Measurements from ENCODE around the gene BDH2. TPM values are rescaled to one million over a fixed set of nuclear protein-coding genes. Genes with fewer than 3 reads are reported as not detected.

Gene BDH2
- total and polyA plus RNA-seq, 2 donors (not counting 3 experiments of a cell fraction or from before 2014, with no cell fraction given), result 29.4 to 40.9 TPM

GRCh38 chr4:103097112-103097511 lies 2.5 kb downstream of the BDH2 start:
- H3K79me2 ChIP-seq (ENCODE audit: control insufficient read depth, insufficient read depth, low read length), result no peaks in the 10 kb centered on the region
- H3K36me3 ChIP-seq (ENCODE audit: control insufficient read depth in 2 of 2, extremely low read depth in 1 of 2, insufficient read depth in 2 of 2, low read length in 2 of 2), result peaks cover 0 to 2% of the 10 kb centered on the region in 2 experiments
- no peak overlapping the region for H3K27ac ChIP-seq (ENCODE audit: insufficient read depth, low read depth, low read length)
- CTCF ChIA-PET, result no interaction called here
- intact Hi-C loops (cut with micrococcal nuclease) (loop anchor here (5.0 to 10.0 kb wide), 2 partner anchors 295 to 838 kb away; no protein-coding TSS in a partner anchor), dilution Hi-C loops (cut with MboI; ENCODE audit: extremely low pct_ligation_motif_present, low sequenced_read_pairs) (no loop called here)
- POLR2A ChIA-PET, result no interaction called here
- H3K9ac ChIP-seq (replicated peaks; ENCODE audit: extremely low read depth, insufficient read depth, low read length), result no peak overlapping the region
- H3K9me3 ChIP-seq (replicated peaks; ENCODE audit: control insufficient read depth, insufficient read depth, low read length), result no peaks in the 10 kb centered on the region
- H3K4me3 ChIP-seq (replicated peaks in 1 of 3; ENCODE audit: insufficient read depth in 1 of 3, low read depth in 1 of 3, low read length in 3 of 3), result no peak overlapping the region
- TF ChIP-seq GATA2 (IDR thresholded peaks at IDR 0.05; ENCODE audit: insufficient read depth, insufficient read length, low read depth, low read length), result no peak
- FAIRE-seq (no peak), DNase-seq (ENCODE audit: low read depth, low spot score) (no peak)
- no peak overlapping the region for H3K4me2 ChIP-seq (ENCODE audit: insufficient read depth, low read length)
- no peaks in the 10 kb centered on the region for H4K20me1 ChIP-seq (replicated peaks; ENCODE audit: control insufficient read depth, extremely low read depth, insufficient read depth, low read length)
- no peaks in the 10 kb centered on the region for H3K27me3 ChIP-seq (ENCODE audit: control insufficient read depth in 2 of 2, insufficient read depth in 2 of 2, low read length in 2 of 2)
- peaks cover 8% of the 10 kb centered on the region for H3K4me1 ChIP-seq (ENCODE audit: control insufficient read depth, extremely low read depth, insufficient read depth, low read length)
- no peaks in the 10 kb centered on the region for H3K9me1 ChIP-seq (replicated peaks; ENCODE audit: control insufficient read depth, extremely low read depth, insufficient read depth, low read length)
- BruUV-seq (replicated peaks), result no TSS peak
- H2AFZ ChIP-seq (ENCODE audit: low read depth, low read length), result no peak overlapping the region

DNA sequence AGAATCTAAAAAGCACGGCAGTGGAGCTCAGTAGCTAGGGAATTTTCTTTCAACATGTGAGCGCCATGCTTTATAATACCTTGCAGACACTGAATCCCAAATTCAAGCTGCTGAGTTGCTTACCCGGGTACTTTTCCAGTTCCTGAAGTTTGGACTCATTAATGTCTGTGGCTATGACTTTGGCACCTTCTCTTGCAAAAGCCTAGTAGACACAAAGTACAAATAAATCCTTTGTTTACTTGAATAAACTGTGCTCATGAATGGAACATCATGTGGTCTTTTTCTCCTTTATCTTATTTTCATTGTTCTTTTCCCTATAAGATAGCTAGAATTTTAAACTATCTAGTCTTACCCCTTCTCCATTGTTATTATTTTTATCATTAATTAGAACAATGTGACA lies 4.6 kb downstream of the BDH2 start:
- FAIRE-seq, result no peak
- intact Hi-C loops (cut with micrococcal nuclease) (loop anchor here (5.0 to 10.0 kb wide), 2 partner anchors 293 to 840 kb away; no protein-coding TSS in a partner anchor), dilution Hi-C loops (cut with MboI; ENCODE audit: extremely low pct_ligation_motif_present, low sequenced_read_pairs) (no loop called here)
- Histone ChIP-seq H3K9me3 (replicated peaks; ENCODE audit: control insufficient read depth, insufficient read depth, low read length) (no peaks in the 10 kb centered on the region), H2AFZ (ENCODE audit: low read depth, low read length) (no peak overlapping the region), H3K9ac (replicated peaks; ENCODE audit: extremely low read depth, insufficient read depth, low read length) (no peak overlapping the region), H3K36me3 (ENCODE audit: control insufficient read depth in 2 of 2, extremely low read depth in 1 of 2, insufficient read depth in 2 of 2, low read length in 2 of 2) (peaks cover 2 to 4% of the 10 kb centered on the region in 2 experiments), H3K4me2 (ENCODE audit: insufficient read depth, low read length) (no peak overlapping the region), H3K9me1 (replicated peaks; ENCODE audit: control insufficient read depth, extremely low read depth, insufficient read depth, low read length) (no peaks in the 10 kb centered on the region), H4K20me1 (replicated peaks; ENCODE audit: control insufficient read depth, extremely low read depth, insufficient read depth, low read length) (no peaks in the 10 kb centered on the region), H3K27me3 (ENCODE audit: control insufficient read depth in 2 of 2, insufficient read depth in 2 of 2, low read length in 2 of 2) (no peaks in the 10 kb centered on the region), H3K79me2 (ENCODE audit: control insufficient read depth, insufficient read depth, low read length) (no peaks in the 10 kb centered on the region), H3K4me3 (replicated peaks in 1 of 3; ENCODE audit: insufficient read depth in 1 of 3, low read depth in 1 of 3, low read length in 3 of 3) (no peak overlapping the region), H3K4me1 (ENCODE audit: control insufficient read depth, extremely low read depth, insufficient read depth, low read length) (peaks cover 8% of the 10 kb centered on the region), H3K27ac (ENCODE audit: insufficient read depth, low read depth, low read length) (no peak overlapping the region)
- no peak for TF ChIP-seq CTCF (IDR thresholded peaks at IDR 0.05; ENCODE audit: extremely low read depth in 1 of 2, insufficient read depth in 1 of 2, low read depth in 1 of 2, low read length in 2 of 2)
- no TSS peak for BruUV-seq (replicated peaks)
- DNase-seq (ENCODE audit: low read depth, low spot score), result no peak
- ChIA-PET CTCF (interaction anchor here (1.1 to 1.9 kb wide), 3 partner anchors 49 to 675 kb away, joined by 3 to 6 read pairs (median 4); no protein-coding TSS in a partner anchor), POLR2A (interaction anchor here (0.7 kb wide), 1 partner anchor 50 kb away, joined by 4 read pairs; no protein-coding TSS in a partner anchor)
